ENCODE results near the gene EHBP1L1. TPM values are rescaled to one million over a fixed set of nuclear protein-coding genes. Genes with fewer than 3 reads are reported as not detected.

Gene EHBP1L1
- total RNA-seq, 4 donors from 2014 or later = 186 to 472 (median 293) TPM

GRCh38 chr11:65586247-65586630, 10.4 kb downstream of the EHBP1L1 start:
- H3K9me3 ChIP-seq = no peaks in the 10 kb centered on the region
- intact Hi-C loops (cut with DNase I) = no loop called here
- H3K27me3 ChIP-seq = no peaks in the 10 kb centered on the region
- H3K4me3 ChIP-seq = peak overlapping the region in 2 of 4 donors; percentile 0 to 4
- peak overlapping the region; percentile 79 to 96 (median 82) for H3K27ac ChIP-seq (replicated peaks in 1 of 4)
- H3K36me3 ChIP-seq = peaks cover 41 to 81% (median 68%) of the 10 kb centered on the region in 4 donors
- no peak for TF ChIP-seq CTCF (IDR thresholded peaks at IDR 0.05)
- DNase-seq (ENCODE audit: extremely low spot score) = no peak
- H3K4me1 ChIP-seq = peaks cover 46 to 82% (median 73%) of the 10 kb centered on the region in 4 donors
- 62% methylated on average over 4 of the region's 4 CpGs for WGBS

- H3K4me1 ChIP-seq = peaks cover 46 to 82% (median 73%) of the 10 kb centered on the region in 4 donors
- H3K4me3 ChIP-seq = peak overlapping the region; percentile 0 to 29 (median 10)
- TF ChIP-seq POLR2AphosphoS5 (IDR thresholded peaks at IDR 0.05) (no peak), EP300 (IDR thresholded peaks at IDR 0.05) (no peak), POLR2A (IDR thresholded peaks at IDR 0.05; ENCODE audit: low read depth) (no peak), CTCF (IDR thresholded peaks at IDR 0.05) (no peak)
- no peak for DNase-seq (ENCODE audit: extremely low spot score)
- H3K27ac ChIP-seq (replicated peaks in 1 of 4) = peak overlapping the region; percentile 79 to 96 (median 82)
- H3K36me3 ChIP-seq = peaks cover 41 to 81% (median 68%) of the 10 kb centered on the region in 4 donors
- intact Hi-C loops (cut with DNase I) = no loop called here
- H3K9me3 ChIP-seq = no peaks in the 10 kb centered on the region
- H3K27me3 ChIP-seq = no peaks in the 10 kb centered on the region
- WGBS = 65% methylated on average over 2 of the region's 2 CpGs
Measured at GRCh38 chr11:65586676-65587075, 10.8 kb downstream of the EHBP1L1 start.

- H3K4me3 ChIP-seq = no peak overlapping the region
- WGBS = 45% methylated on average over 12 of the region's 13 CpGs
- no peaks in the 10 kb centered on the region for H3K9me3 ChIP-seq
- peak overlapping the region; percentile 79 to 96 (median 82) for H3K27ac ChIP-seq (replicated peaks in 1 of 4)
- H3K27me3 ChIP-seq = no peaks in the 10 kb centered on the region
- DNase-seq (ENCODE audit: extremely low spot score) = no peak
- H3K4me1 ChIP-seq = peaks cover 49 to 94% (median 85%) of the 10 kb centered on the region in 4 donors
- intact Hi-C loops (cut with DNase I) = no loop called here
- TF ChIP-seq POLR2A (IDR thresholded peaks at IDR 0.05; ENCODE audit: low read depth) (no peak), CTCF (IDR thresholded peaks at IDR 0.05) (peak; percentile 32 to 66 (median 60)), EP300 (IDR thresholded peaks at IDR 0.05) (no peak)
- H3K36me3 ChIP-seq = peaks cover 48 to 82% (median 71%) of the 10 kb centered on the region in 4 donors
Measured at GRCh38 chr11:65588199-65589054, 12.6 kb downstream of the EHBP1L1 start.

GRCh38 chr11:65589444-65590239, 13.8 kb downstream of the EHBP1L1 start:
- intact Hi-C loops (cut with DNase I) = loop anchor here (5.0 kb wide), 1 partner anchor 47 kb away; no protein-coding TSS in a partner anchor

More at GRCh38 chr11:65589444-65590239, 13.8 kb downstream of the EHBP1L1 start:
- WGBS = 58% methylated on average over 7 of the region's 9 CpGs
- TF ChIP-seq POLR2A (IDR thresholded peaks at IDR 0.05; ENCODE audit: low read depth) (no peak), POLR2AphosphoS5 (IDR thresholded peaks at IDR 0.05) (no peak), EP300 (IDR thresholded peaks at IDR 0.05) (no peak), CTCF (IDR thresholded peaks at IDR 0.05) (no peak)
- Histone ChIP-seq H3K9me3 (no peaks in the 10 kb centered on the region), H3K36me3 (peaks cover 37 to 70% (median 62%) of the 10 kb centered on the region in 4 donors), H3K4me1 (peaks cover 57 to 94% (median 82%) of the 10 kb centered on the region in 4 donors), H3K4me3 (no peak overlapping the region), H3K27me3 (no peaks in the 10 kb centered on the region), H3K27ac (replicated peaks in 1 of 4) (peak overlapping the region; percentile 79 to 96 (median 82))
- DNase-seq (ENCODE audit: extremely low spot score) = no peak
